Measurements from ENCODE around the gene PGP. TPM values are rescaled to one million over a fixed set of nuclear protein-coding genes. Genes with fewer than 3 reads are reported as not detected.

PGP gene
- total RNA-seq, 1 experiment from 2014 or later, result 48.7 TPM

- TF ChIP-seq TCF7L2 (IDR thresholded peaks at IDR 0.05; ENCODE audit: low read depth, low read length), result no peak
- no peak for TF ChIP-seq CTCF (IDR thresholded peaks at IDR 0.05)
- TF ChIP-seq REST (IDR thresholded peaks at IDR 0.05; ENCODE audit: insufficient read depth in 1 of 2, low read depth in 2 of 2, low read length in 1 of 2), result no peak
- TF ChIP-seq SIN3A (IDR thresholded peaks at IDR 0.05; ENCODE audit: borderline replicate concordance, insufficient read depth, low read depth, low read length), result no peak
- TF ChIP-seq POLR2AphosphoS5 (IDR thresholded peaks at IDR 0.05; ENCODE audit: low read depth, low read length), result no peak
- DNase-seq (ENCODE audit: low read depth, low spot score) (no peak), ATAC-seq (peak; percentile 22)
- BruUV-seq (replicated peaks), result no TSS peak
- Histone ChIP-seq H3K4me3 (ENCODE audit: low read depth in 2 of 2, low read length in 2 of 2) (peak overlapping the region; percentile 61 to 73), H3K4me1 (ENCODE audit: control insufficient read depth, insufficient read depth, low read length) (peaks cover 17% of the 10 kb centered on the region), H3K27me3 (ENCODE audit: control insufficient read depth, insufficient read depth, low read length) (no peaks in the 10 kb centered on the region), H3K9me3 (ENCODE audit: control insufficient read depth, insufficient read depth, low read depth, low read length) (no peaks in the 10 kb centered on the region), H3K36me3 (ENCODE audit: control insufficient read depth, insufficient read depth, low read length) (no peaks in the 10 kb centered on the region; the same call in 1 of the 2 replicates), H3K27ac (ENCODE audit: low read length) (peak overlapping the region; percentile 91)
- POLR2A ChIA-PET, result no interaction called here
- CTCF ChIA-PET, result no interaction called here
- in situ Hi-C loops (cut with HindIII; ENCODE audit: low pct_unique_long_range_greater_than_20kb, low sequenced_read_pairs) (no loop called here), intact Hi-C loops (cut with micrococcal nuclease; ENCODE audit: unreplicated experiment) (no loop called here)
Observed at GRCh38 chr16:2205967-2206313, 8.7 kb downstream of the PGP start.

- CTCF ChIA-PET, result no interaction called here
- in situ Hi-C loops (cut with HindIII; ENCODE audit: low pct_unique_long_range_greater_than_20kb, low sequenced_read_pairs), result no loop called here
- Histone ChIP-seq H3K4me3 (ENCODE audit: low read depth in 2 of 2, low read length in 2 of 2) (peak within 1 kb of the TSS; percentile 61 to 73), H3K9me3 (ENCODE audit: control insufficient read depth, insufficient read depth, low read depth, low read length) (no peaks in the 10 kb centered on the region), H3K27ac (ENCODE audit: low read length) (peak within 1 kb of the TSS; percentile 93), H3K27me3 (ENCODE audit: control insufficient read depth, insufficient read depth, low read length) (no peaks in the 10 kb centered on the region), H3K36me3 (ENCODE audit: control insufficient read depth, insufficient read depth, low read length) (no peaks in the 10 kb centered on the region; the same call in 1 of the 2 replicates), H3K4me1 (ENCODE audit: control insufficient read depth, insufficient read depth, low read length) (peaks cover 11% of the 10 kb centered on the region)
- POLR2A ChIA-PET, result interaction anchor here (0.6 kb wide), 1 partner anchor 24 kb away, joined by 5 read pairs; no protein-coding TSS in a partner anchor
- BruUV-seq (replicated peaks), result no TSS peak
- peak; percentile 81 for ATAC-seq
- intact Hi-C loops (cut with micrococcal nuclease; ENCODE audit: unreplicated experiment), result no loop called here
- DNase-seq (ENCODE audit: low read depth, low spot score), result no peak
- 0 out of 2 replicates have a peak, but pooled peaks have one; percentile 14 for TF ChIP-seq TCF7L2 (IDR thresholded peaks at IDR 0.05; ENCODE audit: low read depth, low read length)
- TF ChIP-seq CTCF (IDR thresholded peaks at IDR 0.05), result no peak
- 0 out of 2 replicates have a peak, but pooled peaks have one; percentile 55 for TF ChIP-seq SIN3A (IDR thresholded peaks at IDR 0.05; ENCODE audit: borderline replicate concordance, insufficient read depth, low read depth, low read length)
- TF ChIP-seq POLR2AphosphoS5 (IDR thresholded peaks at IDR 0.05; ENCODE audit: low read depth, low read length), result peak; percentile 90
- no peak for TF ChIP-seq REST (IDR thresholded peaks at IDR 0.05; ENCODE audit: insufficient read depth in 1 of 2, low read depth in 2 of 2, low read length in 1 of 2)
Observed at GRCh38 chr16:2205104-2205966, 9.3 kb downstream of the PGP start, which contains the start of gene MLST8. MLST8 (plus strand) TSS chr16:2205454; CDS start chr16:2206086, 632 bp downstream.
